HepG2 (cell line): ENCODE data around the gene CDH13. TPM values are rescaled to one million over a fixed set of nuclear protein-coding genes. Genes with fewer than 3 reads are reported as not detected.

Experiments used
- ATAC-seq: fragments of 200-7000 bp; cut with Tn5 transposase; 3 replicates; pipeline ENCODE4 v1.9.1; 2020; ENCODE audit warnings: mild to moderate bottlenecking, moderate library complexity
- BruUV-seq: library from RNA; stranded (reverse); fragments of 400-500 nt; replicated peaks from 2 replicates; lab custom pipeline; 2021; lab: Mats Ljungman, UMichigan
- CTCF ChIA-PET: fragments of 300-600 bp; formaldehyde crosslinking; extraction: SDS; loops from one replicate; lab custom pipeline; 2021; ENCODE audit warnings: low total read pairs, inconsistent platforms, low intra/inter-chr PET ratio; lab: Yijun Ruan, JAX
- POLR2A ChIA-PET: fragments of 350-600 bp; sonication (Branson Sonifier 250); formaldehyde crosslinking; loops from one replicate; lab custom pipeline; 2020; ENCODE audit warnings: antibody characterized with exemption, inconsistent platforms; lab: Yijun Ruan, JAX
- DNase-seq: peaks from one replicate; pipeline ENCODE4 v3.0.0-alpha.2; 2015; ENCODE audit warnings: low spot score
- FAIRE-seq: peaks from 3 replicates; lab custom pipeline; 2011; peaks lifted over from hg19 to GRCh38; lab: Jason Lieb, UNC
- H2AFZ ChIP-seq: one replicate; pipeline ENCODE4 v1.6.1; 2011; ENCODE audit warnings: low read length, inconsistent platforms
- H3K27ac ChIP-seq: fragments of 300-600 bp; 3 replicates; pipeline ENCODE4 v1.8.0; 2011; ENCODE audit warnings: mixed run types, mild to moderate bottlenecking, mixed read lengths, low read length, inconsistent platforms; ENCODE audit not compliant: insufficient read depth; ENCODE audit errors: extremely low read length
- H3K27me3 ChIP-seq, 2 experiments: fragments of 200-600 bp in 1 of 2; 2 replicates in 1 of 2; 3 replicates in 1 of 2; pipeline versions ENCODE4 v1.6.0 to v1.8.0; 2011; ENCODE audit warnings: low read length in 2 of 2, mild to moderate bottlenecking in 2 of 2, moderate library complexity in 2 of 2, inconsistent platforms in 1 of 2; ENCODE audit not compliant: insufficient read depth in 2 of 2, control insufficient read depth in 1 of 2
- H3K36me3 ChIP-seq, 2 experiments: fragments of 200-600 bp in 1 of 2; replicated peaks in 1 of 2; 2 replicates in 1 of 2; 3 replicates in 1 of 2; pipeline versions ENCODE4 v1.5.1 to v1.8.0; 2011; ENCODE audit warnings: low read length in 2 of 2, inconsistent platforms in 1 of 2; ENCODE audit not compliant: insufficient read depth in 2 of 2, control insufficient read depth in 1 of 2
- H3K4me1 ChIP-seq: 2 replicates; pipeline ENCODE4 v1.5.1; 2012; ENCODE audit warnings: low read length, inconsistent platforms; ENCODE audit not compliant: insufficient read depth
- H3K4me2 ChIP-seq: 2 replicates; pipeline ENCODE4 v1.6.0; 2011; ENCODE audit warnings: low read depth, low read length, inconsistent platforms
- H3K4me3 ChIP-seq, 3 experiments: fragments of 200-600 bp in 1 of 3; sonication (generic), shearing (Covaris generic) in 1 of 3; replicated peaks in 1 of 3; 2 replicates each; pipeline ENCODE4 v1.5.1; 2011 to 2016; ENCODE audit warnings: low read length in 3 of 3, inconsistent platforms in 2 of 3, low read depth in 2 of 3, mild to moderate bottlenecking in 2 of 3, control low read depth in 1 of 3, mixed read lengths in 1 of 3; ENCODE audit not compliant: insufficient read depth in 1 of 3
- H3K79me2 ChIP-seq: one replicate; pipeline ENCODE4 v1.6.1; 2011; ENCODE audit warnings: low read length, inconsistent platforms; ENCODE audit not compliant: insufficient read depth
- H3K9ac ChIP-seq: 2 replicates; pipeline ENCODE4 v1.6.0; 2011; ENCODE audit warnings: mild to moderate bottlenecking, low read depth, low read length, inconsistent platforms; ENCODE audit not compliant: insufficient read depth
- H3K9me3 ChIP-seq: 2 replicates; pipeline ENCODE4 v1.5.1; 2012; ENCODE audit warnings: mild to moderate bottlenecking, low read length
- H4K20me1 ChIP-seq: 2 replicates; pipeline ENCODE4 v1.6.0; 2011; ENCODE audit warnings: inconsistent platforms, mild to moderate bottlenecking, low read length, moderate library complexity; ENCODE audit not compliant: insufficient read depth
- CREB1 ChIP-seq, 2 experiments: fragments of 450-650 bp in 1 of 2; IDR thresholded peaks; 2 replicates each; pipeline ENCODE4 v1.6.1; 2016 to 2017; ENCODE audit warnings: control low read depth in 1 of 2, mild to moderate bottlenecking in 1 of 2, missing compliant biosample characterization in 1 of 2, missing genetic modification characterization in 1 of 2
- ZBTB40 ChIP-seq, 2 experiments: fragments of 450-650 bp in 1 of 2; sonication (generic) in 1 of 2; formaldehyde crosslinking in 1 of 2; IDR thresholded peaks; 2 replicates each; pipeline versions ENCODE4 v1.6.1 to v1.8.0; 2016 to 2022; ENCODE audit warnings: antibody characterized with exemption in 1 of 2, mild to moderate bottlenecking in 1 of 2, missing genetic modification reagents in 1 of 2
- ZNF746 ChIP-seq: sonication (generic); formaldehyde crosslinking; IDR thresholded peaks from 2 replicates; pipeline ENCODE4 v1.8.0; 2022; ENCODE audit warnings: mild to moderate bottlenecking, missing genetic modification reagents
- WGBS: methylation state at CpG from one replicate; pipeline ENCODE4 v1.1.6; 2017; ENCODE audit warnings: low lambda C conversion rate; 5-methylcytosine and 5-hydroxymethylcytosine counted together
- in situ Hi-C: cut with HindIII; loops from 2 replicates; pipeline ENCODE4 v1.10.0; 2017; ENCODE audit warnings: low pct_unique_long_range_greater_than_20kb; ENCODE audit not compliant: extremely low pct_ligation_motif_present
- intact Hi-C: fragments of 100-400 bp; cut with micrococcal nuclease; formaldehyde crosslinking; loops from one replicate; pipeline ENCODE4 v1.10.0; 2022; ENCODE audit not compliant: unreplicated experiment
- polyA plus RNA-seq, 8 experiments: library from polyadenylated mRNA; depleted of rRNA in 3 of 8; stranded (reverse) in 7 of 8; unstranded in 1 of 8; fragments of >200 nt; fragmentation: Illumina TruSeq in 4 of 8; extraction: Trizol in 4 of 8; gene quantifications; 2 replicates each; pipeline versions ENCODE4 v1.2.1 to v1.2.3, GENCODE V29; 2011 to 2016; ENCODE audit warnings: low read depth in 4 of 8, missing spikeins in 1 of 8, mixed read lengths in 1 of 8; ENCODE audit not compliant: insufficient read depth in 1 of 8
- total RNA-seq, 5 experiments: library from RNA; depleted of rRNA; stranded (reverse); fragments of >200 nt; fragmentation: Illumina TruSeq; extraction: Trizol; gene quantifications; 2 replicates each; pipeline ENCODE4 v1.2.3, GENCODE V29; 2016; ENCODE audit warnings: low read depth in 1 of 5

Gene CDH13
- total and polyA plus RNA-seq, 2 of the 13 experiments (the other 11 are each of a cell fraction or from before 2014, with no cell fraction given), result not detected

DNA sequence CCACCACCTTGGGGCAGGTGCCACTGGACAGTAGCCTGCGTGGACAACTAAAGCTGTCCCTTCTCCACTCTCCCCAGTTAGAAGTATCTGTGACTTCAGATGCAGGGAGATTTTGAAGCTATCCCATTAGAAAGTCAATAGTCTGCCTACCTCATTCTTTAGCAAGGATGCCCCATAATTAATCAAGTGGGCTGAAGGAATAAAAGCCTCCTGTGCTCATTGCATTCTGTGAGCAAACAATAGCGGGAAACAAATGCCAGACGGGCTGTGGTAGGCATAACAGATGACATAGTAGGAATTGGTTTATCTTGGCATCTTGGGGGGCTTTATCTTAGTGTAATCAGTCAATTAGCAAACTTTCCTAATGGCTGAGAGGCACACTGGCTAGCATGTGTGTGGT, 1084.3 kb downstream of the CDH13 start (continued):
- no peak for TF ChIP-seq ZNF746 (CRISPR knock-in tag)

DNA sequence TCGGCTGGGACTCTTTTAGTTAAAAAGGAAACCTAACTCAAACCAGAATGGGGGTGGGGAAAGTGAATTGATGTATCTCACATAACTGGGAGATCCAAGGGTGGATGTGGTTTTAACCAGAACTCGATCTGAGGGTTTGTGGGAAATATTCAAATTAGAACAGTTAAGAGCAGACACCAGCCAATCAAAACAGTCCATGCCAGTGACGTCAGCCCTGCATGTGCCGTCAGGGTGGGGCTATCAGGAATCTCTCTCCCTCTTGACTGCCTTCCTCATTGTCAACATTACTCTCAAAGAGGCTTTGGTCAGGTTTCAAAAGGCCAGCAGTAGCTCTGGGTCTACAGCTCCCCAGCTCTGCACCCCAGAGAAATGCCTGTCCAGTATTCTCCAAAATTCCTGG, 1086.8 kb downstream of the CDH13 start:
- CTCF ChIA-PET, result no interaction called here
- no peak for FAIRE-seq

More for the DNA sequence above, 1086.8 kb downstream of the CDH13 start:
- H3K9ac ChIP-seq, result no peak overlapping the region
- intact Hi-C loops (no loop called here), in situ Hi-C loops (no loop called here)
- no TSS peak for BruUV-seq
- H2AFZ ChIP-seq, result no peak overlapping the region
- TF ChIP-seq CREB1 (IDR thresholded peaks at IDR 0.05) (peak; percentile 89), CREB1 (CRISPR knock-in tag; IDR thresholded peaks at IDR 0.05) (no peak), ZBTB40 (IDR thresholded peaks at IDR 0.05) (no peak), ZBTB40 (CRISPR knock-in tag; IDR thresholded peaks at IDR 0.05) (no peak)
- H4K20me1 ChIP-seq, result no peaks in the 10 kb centered on the region
- no peak overlapping the region for H3K27ac ChIP-seq
- DNase-seq (no peak), ATAC-seq (no peak)
- H3K79me2 ChIP-seq, result no peaks in the 10 kb centered on the region
- no peaks in the 10 kb centered on the region for H3K4me1 ChIP-seq
- no peaks in the 10 kb centered on the region for H3K9me3 ChIP-seq
- POLR2A ChIA-PET, result no interaction called here
- no peaks in the 10 kb centered on the region for H3K36me3 ChIP-seq
- H3K4me2 ChIP-seq, result no peak overlapping the region
- peaks cover 0 to 11% of the 10 kb centered on the region in 2 experiments; a peak in 2 of 5 replicates for H3K27me3 ChIP-seq
- H3K4me3 ChIP-seq, result no peak overlapping the region
- 4% methylated on average over 4 of the region's 4 CpGs for WGBS
